Uterus (tissue), 2 donors: Measurements from ENCODE around the gene DDX23.

Experiments
- CTCF ChIP-seq, 4 experiments: fragments of 200-600 bp in 2 of 4; fragments of 450-650 bp in 2 of 4; sonication (generic) in 2 of 4; IDR thresholded peaks; one replicate each; pipeline ENCODE4 v1.5.1; 2016 to 2019; ENCODE audit warnings: antibody characterized with exemption in 4 of 4, mild to moderate bottlenecking in 2 of 4, moderate library complexity in 1 of 4
- POLR2A ChIP-seq, 2 donors: fragments of 450-650 bp; IDR thresholded peaks; one replicate each; pipeline ENCODE4 v1.6.1; 2016; ENCODE audit warnings: antibody characterized with exemption in 2 of 2, mild to moderate bottlenecking in 1 of 2, moderate library complexity in 1 of 2

DNA sequence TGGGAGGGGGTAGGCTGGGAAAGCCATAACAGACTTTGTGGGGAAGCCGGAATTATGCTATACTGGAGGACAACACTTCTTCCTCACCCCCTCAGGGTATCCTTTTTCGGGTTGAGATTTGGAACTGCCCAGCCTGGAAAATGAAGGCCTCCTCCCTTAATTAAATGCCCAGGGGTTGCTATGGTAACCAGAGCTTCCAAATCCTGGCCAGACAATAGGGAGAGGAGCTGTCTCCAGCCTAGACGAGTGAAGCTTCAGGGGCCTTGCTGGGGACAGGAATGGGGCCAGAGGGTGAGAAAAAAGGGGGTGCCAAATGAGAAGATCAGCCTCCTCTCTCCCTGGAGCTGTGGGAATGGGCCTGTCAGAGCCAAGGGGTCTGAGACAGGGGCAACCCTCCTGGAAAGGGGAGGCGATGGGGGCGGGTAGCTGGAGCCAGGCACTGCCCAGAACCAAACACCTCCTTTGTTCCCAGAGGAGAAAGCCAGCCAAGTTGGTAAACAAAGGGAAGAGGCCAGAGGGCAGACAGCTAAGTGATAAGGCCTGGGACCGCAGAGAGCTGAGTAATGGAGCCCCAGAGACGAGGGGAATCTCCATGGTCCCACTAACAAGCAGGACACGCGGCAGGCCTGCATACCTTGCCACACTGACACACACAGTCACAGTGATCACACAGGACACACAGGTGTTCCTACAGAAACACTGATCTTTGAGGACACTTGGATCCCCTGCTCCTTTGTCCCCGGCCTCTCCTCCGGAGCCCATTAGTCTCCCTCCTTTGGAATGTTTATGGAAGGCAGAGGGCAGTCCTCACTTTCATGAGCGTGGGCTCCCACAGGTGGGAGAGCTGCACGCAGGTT, 31.6 kb upstream of the DDX23 start:
- TF ChIP-seq CTCF (IDR thresholded peaks at IDR 0.05): no peak
- no peak for TF ChIP-seq POLR2A (IDR thresholded peaks at IDR 0.05)
